HG02840 (cell line): ENCODE data around the gene HHAT.

Experiments used
- ATAC-seq: cut with Tn5 transposase; IDR thresholded peaks from one replicate; pipeline ENCODE4 v1.9.1; 2021; ENCODE audit warnings: mild to moderate bottlenecking, moderate library complexity, moderate number of reproducible peaks; ENCODE audit not compliant: unreplicated experiment, low FRiP score

Gene HHAT

DNA sequence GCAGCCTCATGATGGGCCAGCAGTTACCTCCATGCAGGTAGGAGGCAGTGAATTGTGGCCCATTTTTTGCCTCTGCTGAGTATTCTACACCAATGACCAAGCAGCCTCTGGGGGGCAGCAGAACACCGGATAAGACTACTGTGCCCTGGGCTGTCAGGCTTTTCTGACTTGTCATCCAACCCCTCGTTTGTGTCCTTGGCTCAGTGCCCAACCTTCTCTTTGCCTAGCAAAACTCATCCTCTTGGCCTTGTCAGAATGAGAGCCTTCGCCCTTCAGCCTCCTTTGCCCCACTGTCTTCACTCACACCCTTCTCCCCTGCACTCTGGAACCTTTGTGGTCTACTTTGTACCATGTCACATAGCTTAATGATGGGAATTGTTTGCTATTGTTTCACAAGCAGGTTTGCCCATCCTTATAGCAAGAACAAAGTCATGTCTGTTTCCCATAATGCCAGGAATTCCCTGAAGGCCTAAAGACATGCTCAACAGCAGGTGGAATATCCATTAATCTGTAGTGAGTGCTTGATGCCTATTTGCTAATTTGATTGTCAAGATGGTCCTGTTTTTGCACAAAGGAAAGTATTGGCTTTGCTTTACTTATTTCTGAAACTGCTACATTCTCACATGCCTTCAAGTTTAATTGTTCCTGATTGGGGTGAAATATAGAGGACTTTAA lies 255.9 kb downstream of the HHAT start:
- no peak for ATAC-seq

- ATAC-seq = no peak
These were observed 258.1 kb downstream of the HHAT start for GRCh38 chr1:210586771-210587170.

GRCh38 chr1:210587566-210587965 lies 258.9 kb downstream of the HHAT start:
- ATAC-seq = no peak

- ATAC-seq = no peak
These were observed 259.7 kb downstream of the HHAT start for GRCh38 chr1:210588357-210588756.

- ATAC-seq = no peak
These were observed 260.2 kb downstream of the HHAT start for GRCh38 chr1:210588946-210589345.

DNA sequence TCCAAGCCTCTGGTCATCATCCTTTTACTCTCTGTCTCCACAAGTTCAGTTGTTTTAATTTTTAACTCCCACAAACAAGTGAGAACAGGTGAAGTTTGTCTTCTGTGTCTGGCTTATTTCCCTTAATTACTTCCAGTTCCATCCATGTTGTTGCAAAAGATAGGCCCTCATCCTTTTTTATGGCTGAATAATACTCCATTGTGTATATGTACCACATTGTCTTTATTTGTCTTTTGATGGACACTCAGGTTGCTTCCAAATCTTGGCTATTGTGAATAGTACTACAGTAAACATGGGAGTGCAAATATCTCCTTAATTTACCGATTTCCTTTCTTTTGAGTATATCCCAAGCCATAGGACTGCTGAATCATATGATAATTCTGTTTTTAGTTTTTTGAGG lies 262.5 kb downstream of the HHAT start:
- no peak for ATAC-seq

DNA sequence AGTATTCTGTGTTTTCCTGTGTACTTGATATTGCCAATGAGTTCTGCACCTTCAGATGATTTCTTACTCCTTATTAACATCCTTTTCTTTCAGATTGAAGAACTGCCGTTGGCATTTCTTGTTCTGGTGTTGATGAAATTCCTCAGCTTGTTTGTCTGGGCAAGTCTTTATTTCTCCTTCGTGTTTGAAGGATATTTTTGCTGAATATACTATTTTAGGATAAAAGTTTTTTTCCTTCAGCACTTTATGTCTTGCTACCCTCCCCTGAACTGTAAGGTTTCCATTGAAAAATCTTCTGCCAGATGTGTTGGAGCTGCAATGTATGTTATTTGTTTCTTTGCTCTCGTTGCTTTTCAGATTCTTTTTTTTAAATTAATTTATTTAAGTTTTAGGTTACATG lies 265.9 kb downstream of the HHAT start:
- no peak for ATAC-seq

DNA sequence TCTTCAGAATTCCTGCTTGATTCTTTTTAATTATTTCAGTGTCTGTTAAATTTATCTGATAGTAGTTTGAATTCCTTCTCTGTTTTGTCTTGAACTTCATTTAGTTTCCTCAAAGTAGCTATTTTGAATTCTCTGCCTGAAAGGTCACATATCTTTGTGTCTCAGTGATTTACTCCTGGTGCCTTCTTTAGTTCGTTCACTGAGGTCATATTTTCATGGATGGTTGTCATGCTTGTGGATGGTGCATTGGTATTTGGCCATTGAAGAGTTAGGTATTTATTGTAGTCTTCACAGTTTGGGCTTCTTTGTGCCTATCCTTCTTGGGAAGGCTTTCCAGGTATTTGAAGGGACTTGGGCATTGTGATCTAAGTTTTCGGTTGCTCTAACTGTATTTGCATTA lies 267.9 kb downstream of the HHAT start:
- no peak for ATAC-seq

- ATAC-seq = no peak
These were observed 268.9 kb downstream of the HHAT start for GRCh38 chr1:210597555-210598134.

- ATAC-seq = no peak
These were observed 269.5 kb downstream of the HHAT start for GRCh38 chr1:210598135-210598652.

DNA sequence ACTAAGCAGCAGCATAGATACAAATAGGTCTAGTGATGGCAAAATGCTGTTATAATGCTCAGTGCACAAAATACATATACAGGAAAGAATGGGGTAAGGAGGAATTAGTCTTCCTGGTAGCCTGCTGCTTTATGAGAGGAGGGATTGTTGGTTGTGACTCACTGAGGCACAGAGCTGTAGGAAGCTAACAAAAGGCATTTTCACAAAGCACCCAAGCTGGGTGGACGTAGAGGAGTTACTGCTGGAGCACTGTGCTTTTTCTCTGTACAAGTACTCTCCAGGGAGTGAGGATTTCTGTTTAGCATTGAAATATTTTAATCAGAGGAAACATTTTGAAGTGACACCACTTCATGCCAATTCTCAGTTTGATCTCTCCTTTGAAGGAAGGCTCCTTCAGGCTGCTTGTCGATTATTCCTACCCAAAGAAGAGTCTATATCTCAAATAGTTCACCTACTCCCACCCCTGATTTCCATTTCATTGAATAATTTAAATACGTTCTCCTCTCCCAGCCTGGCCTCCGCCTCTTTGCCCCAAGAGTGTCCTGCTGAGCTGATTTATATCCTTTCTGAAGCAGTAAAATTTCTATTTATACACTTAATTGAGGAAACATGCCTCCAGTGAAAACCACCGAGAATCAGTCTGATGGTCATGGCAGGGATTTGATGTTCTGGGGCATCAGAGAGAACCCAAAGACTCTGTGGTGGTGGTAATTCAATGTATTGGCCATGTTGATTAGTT lies 271.9 kb downstream of the HHAT start:
- no peak for ATAC-seq

DNA sequence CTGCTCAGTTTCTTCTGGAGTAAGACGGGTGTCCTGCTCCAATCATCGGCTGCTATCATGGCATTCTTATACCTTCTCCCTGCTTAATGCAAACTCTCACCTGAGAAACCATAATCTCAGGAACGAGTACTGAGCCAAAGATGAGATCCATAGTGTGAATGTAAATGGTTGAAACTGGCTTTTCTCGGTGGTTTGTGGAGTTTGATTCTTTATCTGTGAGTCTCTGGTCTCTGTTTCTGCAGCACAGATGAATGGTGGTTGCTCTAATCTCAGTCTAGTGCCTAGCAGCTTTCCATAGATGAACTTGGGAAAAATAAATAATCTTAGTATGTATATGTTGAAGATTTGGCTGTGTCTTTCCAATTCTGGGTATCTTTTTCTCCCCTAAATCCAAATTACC lies 274.4 kb downstream of the HHAT start:
- ATAC-seq = no peak

DNA sequence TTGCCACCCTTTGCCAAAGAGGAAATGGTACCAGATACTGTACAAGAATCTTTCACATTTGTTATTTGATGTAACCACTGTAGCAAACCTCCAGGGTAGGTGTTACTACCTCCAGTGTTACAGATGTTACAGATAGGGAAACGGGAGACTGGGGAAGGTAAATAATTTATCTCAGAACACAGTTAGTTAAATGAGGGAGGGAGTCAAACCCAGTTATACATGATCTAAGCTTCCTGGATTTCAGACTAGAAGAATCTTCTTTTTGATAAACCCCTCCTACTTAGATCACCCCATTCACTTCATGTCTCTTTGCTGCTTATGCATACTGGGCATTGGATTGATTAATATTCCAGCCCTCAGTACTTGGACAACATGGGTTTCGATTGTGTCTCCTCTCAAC lies 276.4 kb downstream of the HHAT start:
- no peak for ATAC-seq

DNA sequence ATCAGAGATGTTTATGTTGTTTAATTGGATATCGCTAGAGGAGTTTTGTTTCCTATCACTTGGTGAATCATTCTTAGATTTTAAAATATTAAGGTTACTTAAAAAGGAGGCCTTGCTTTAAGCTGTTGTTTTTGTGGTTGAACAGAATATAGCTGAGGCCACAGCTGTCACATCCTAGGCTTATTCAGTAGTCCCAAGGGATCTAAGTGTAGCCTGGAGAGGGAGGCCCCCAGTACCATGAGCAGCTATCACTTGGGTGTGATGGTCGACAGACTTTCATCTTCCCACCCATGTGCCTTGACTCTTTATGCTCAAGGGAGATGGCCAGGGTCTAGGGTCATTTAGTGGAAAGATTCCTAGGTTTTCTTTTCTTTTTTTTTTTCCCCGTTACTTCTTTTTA lies 278.7 kb downstream of the HHAT start:
- no peak for ATAC-seq

DNA sequence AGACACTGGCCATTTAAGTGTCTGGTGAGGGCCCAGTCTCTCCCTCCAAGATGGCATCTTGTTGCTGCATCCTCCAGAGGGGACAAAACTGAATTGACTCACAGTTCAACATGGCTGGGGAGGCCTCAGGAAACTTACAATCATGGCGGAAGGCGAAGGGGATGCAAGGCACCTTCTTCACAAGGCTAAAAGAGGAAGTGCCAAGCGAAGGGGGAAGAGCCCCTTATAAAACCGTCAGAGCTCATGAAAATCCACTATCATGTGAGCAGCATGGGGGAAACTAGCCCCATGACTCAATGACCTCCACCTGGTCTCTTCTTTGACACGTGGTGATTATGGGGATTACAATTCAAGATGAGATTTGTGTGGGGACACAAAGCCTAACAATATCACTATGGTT lies 280.1 kb downstream of the HHAT start:
- no peak for ATAC-seq

DNA sequence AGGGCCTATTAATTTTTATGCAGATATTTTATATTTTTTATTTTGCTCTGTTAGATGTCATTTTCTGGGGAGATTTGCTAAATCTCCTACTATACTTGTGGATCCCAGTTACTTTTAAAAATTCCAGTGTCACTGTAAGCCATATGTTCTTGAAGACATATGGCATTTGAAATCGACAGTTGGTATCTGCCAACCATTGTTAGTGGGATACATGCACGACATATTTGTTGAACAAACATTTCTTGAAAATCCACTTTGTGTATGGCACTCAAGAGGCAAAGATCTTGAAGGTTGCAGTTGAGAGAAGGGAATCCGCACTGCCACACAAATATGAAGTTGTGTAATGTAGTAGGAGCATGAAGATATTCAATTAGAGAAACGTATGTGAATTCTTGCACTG lies 287.7 kb downstream of the HHAT start:
- ATAC-seq = no peak

- ATAC-seq = no peak
These were observed 288.6 kb downstream of the HHAT start for GRCh38 chr1:210617293-210617692.

DNA sequence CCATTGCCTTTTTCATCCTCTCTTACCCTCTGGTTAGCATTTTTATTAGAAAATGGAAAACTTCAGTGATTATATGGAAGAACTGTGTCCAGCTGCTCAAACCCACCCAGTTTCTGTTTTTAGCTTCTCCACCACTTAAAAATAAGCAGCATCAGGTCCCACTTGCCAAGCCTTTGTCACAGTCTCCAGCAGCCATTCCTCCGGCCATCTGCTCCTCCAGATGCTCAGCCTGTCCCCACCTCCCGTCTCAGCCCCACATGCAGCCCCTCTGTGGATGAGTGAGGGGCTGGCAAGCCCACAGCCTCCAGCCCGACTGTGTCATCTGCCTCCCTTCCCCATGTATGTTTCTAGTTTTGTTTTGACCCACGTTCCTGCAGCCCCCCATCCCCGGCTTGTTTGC lies 289.7 kb downstream of the HHAT start:
- no peak for ATAC-seq

DNA sequence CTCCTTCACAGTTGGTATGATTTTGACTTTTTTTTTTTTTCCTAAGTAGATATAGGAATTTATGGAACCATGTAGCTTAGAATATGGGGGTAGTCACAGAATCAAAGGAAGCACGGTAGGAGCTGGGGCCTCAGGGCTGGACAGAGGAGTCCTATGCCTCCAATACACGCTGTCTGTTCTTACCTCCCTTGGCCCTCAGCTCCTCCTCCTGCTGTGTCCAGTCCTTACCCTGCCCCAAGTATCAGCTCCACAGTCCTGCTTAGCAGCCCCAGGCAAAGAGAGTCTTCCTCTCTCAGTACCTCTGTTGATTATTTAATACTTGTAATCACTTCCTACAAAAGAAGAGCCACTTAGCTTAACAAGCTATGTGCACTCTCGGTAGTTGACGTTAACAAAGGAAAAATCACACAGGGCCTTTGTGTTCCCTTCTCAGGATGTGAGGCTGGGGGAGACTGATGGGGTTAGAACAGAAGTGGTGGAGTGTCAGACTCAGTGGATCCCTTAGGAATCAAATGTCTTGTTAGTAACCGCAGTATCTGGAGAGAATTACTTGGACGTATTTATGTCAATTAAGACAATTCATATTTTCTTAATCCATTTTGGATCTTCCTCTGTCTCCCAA lies 292.3 kb downstream of the HHAT start:
- no peak for ATAC-seq

- ATAC-seq = no peak
These were observed 293.0 kb downstream of the HHAT start for GRCh38 chr1:210621712-210622111.

DNA sequence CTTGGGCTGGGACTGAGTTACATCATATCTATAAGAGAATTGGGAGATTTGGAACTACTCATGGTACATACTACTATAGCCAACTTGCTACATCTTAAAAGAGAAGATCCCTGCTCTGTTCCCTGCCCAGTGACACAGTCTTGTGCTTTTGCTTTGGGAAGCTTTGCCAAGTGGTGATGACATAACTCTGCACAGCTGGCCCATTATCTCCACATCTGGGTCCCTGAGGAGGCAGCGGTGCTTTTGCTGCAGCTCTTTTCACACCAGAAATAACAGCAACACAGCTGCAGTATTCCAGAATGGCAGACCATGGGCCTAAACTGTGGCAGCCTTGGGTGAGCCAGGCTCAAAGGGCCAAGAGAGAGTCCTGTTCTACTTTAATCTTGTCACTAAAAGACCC lies 296.0 kb downstream of the HHAT start:
- no peak for ATAC-seq
